ENCODE measurements around the gene DGKI.

The DGKI gene

GRCh38 chr7:137591421-137591837, 255.3 kb downstream of the DGKI start:
- no peak for TF ChIP-seq CTCF (IDR thresholded peaks at IDR 0.05)

- TF ChIP-seq CTCF (IDR thresholded peaks at IDR 0.05), result no peak
These were observed 255.9 kb downstream of the DGKI start for GRCh38 chr7:137590756-137591305.

- no peak for TF ChIP-seq CTCF (IDR thresholded peaks at IDR 0.05)
These were observed 256.6 kb downstream of the DGKI start for GRCh38 chr7:137590071-137590755.

- no peak for TF ChIP-seq CTCF (IDR thresholded peaks at IDR 0.05)
These were observed 259.4 kb downstream of the DGKI start for GRCh38 chr7:137587326-137587725.

- no peak for TF ChIP-seq CTCF (IDR thresholded peaks at IDR 0.05)
These were observed 261.2 kb downstream of the DGKI start for GRCh38 chr7:137585591-137585990.

- TF ChIP-seq CTCF (IDR thresholded peaks at IDR 0.05), result no peak
These were observed 263.6 kb downstream of the DGKI start for GRCh38 chr7:137583172-137583571.

GRCh38 chr7:137579913-137580640, 266.7 kb downstream of the DGKI start:
- no peak for TF ChIP-seq CTCF (IDR thresholded peaks at IDR 0.05)

All from LNCAP (cell line).